ENCODE results near the gene SNX5. TPM values are rescaled to one million over a fixed set of nuclear protein-coding genes. Genes with fewer than 3 reads are reported as not detected.

SNX5 gene
- total RNA-seq, 2 experiments from 2014 or later = 58.3 to 60.3 TPM

- H3K36me3 ChIP-seq (ENCODE audit: insufficient read depth, low read length) = no peaks in the 10 kb centered on the region
- H3K9me3 ChIP-seq (ENCODE audit: control insufficient read depth in 1 of 2, insufficient read depth in 1 of 2, low read length in 2 of 2) = no peaks in the 10 kb centered on the region
- CTCF ChIA-PET = interaction anchor here (1.0 kb wide), 1 partner anchor 361 kb away, joined by 4 read pairs; no protein-coding TSS in a partner anchor
- no peak for TF ChIP-seq CTCF (IDR thresholded peaks at IDR 0.05)
- peaks cover 10% of the 10 kb centered on the region for H3K4me1 ChIP-seq (ENCODE audit: insufficient read depth, low read length)
- H3K27ac Mint-ChIP-seq = no peak overlapping the region
- peaks cover 27% of the 10 kb centered on the region for H3K27me3 Mint-ChIP-seq
- ATAC-seq (ENCODE audit: poor library complexity) (no peak), DNase-seq (no peak)
- intact Hi-C loops (cut with DNase I, micrococcal nuclease) = loop anchor here (1.0 to 10.0 kb wide), 8 partner anchors 99 to 1093 kb away; partner anchors contain the start of gene RRBP1 (in 1 of the 2)
- no peak overlapping the region for H3K27ac ChIP-seq (ENCODE audit: low read depth in 1 of 2, low read length in 2 of 2)
- no peaks in the 10 kb centered on the region for H3K36me3 Mint-ChIP-seq (ENCODE audit: low read depth)
- no peak overlapping the region for H3K4me3 ChIP-seq (ENCODE audit: low read length)
- peaks cover 11% of the 10 kb centered on the region for H3K4me1 Mint-ChIP-seq (ENCODE audit: low read depth)
- no peaks in the 10 kb centered on the region for H3K9me3 Mint-ChIP-seq
- H3K4me3 Mint-ChIP-seq = no peak overlapping the region
- POLR2A ChIA-PET = interaction anchor here (1.1 kb wide), 1 partner anchor 215 kb away, joined by 6 read pairs; the partner anchor contains the start of gene RRBP1
- peaks cover 0 to 10% of the 10 kb centered on the region in 2 experiments for H3K27me3 ChIP-seq (ENCODE audit: control insufficient read depth in 1 of 2, insufficient read depth in 2 of 2, low read length in 2 of 2)
Observed at GRCh38 chr20:17897566-17898307, 70.9 kb downstream of the SNX5 start.

- H3K27ac Mint-ChIP-seq = no peak overlapping the region
- no peak for TF ChIP-seq CTCF (IDR thresholded peaks at IDR 0.05)
- peaks cover 11% of the 10 kb centered on the region for H3K4me1 Mint-ChIP-seq (ENCODE audit: low read depth)
- peaks cover 10% of the 10 kb centered on the region for H3K4me1 ChIP-seq (ENCODE audit: insufficient read depth, low read length)
- H3K36me3 Mint-ChIP-seq (ENCODE audit: low read depth) = no peaks in the 10 kb centered on the region
- ATAC-seq (ENCODE audit: poor library complexity) (no peak), DNase-seq (no peak)
- POLR2A ChIA-PET = no interaction called here
- peaks cover 0 to 10% of the 10 kb centered on the region in 2 experiments for H3K27me3 ChIP-seq (ENCODE audit: control insufficient read depth in 1 of 2, insufficient read depth in 2 of 2, low read length in 2 of 2)
- no peaks in the 10 kb centered on the region for H3K9me3 Mint-ChIP-seq
- H3K27ac ChIP-seq (ENCODE audit: low read depth in 1 of 2, low read length in 2 of 2) = no peak overlapping the region
- CTCF ChIA-PET = no interaction called here
- peaks cover 32% of the 10 kb centered on the region for H3K27me3 Mint-ChIP-seq
- H3K36me3 ChIP-seq (ENCODE audit: insufficient read depth, low read length) = no peaks in the 10 kb centered on the region
- no peak overlapping the region for H3K4me3 Mint-ChIP-seq
- no peak overlapping the region for H3K4me3 ChIP-seq (ENCODE audit: low read length)
- no peaks in the 10 kb centered on the region for H3K9me3 ChIP-seq (ENCODE audit: control insufficient read depth in 1 of 2, insufficient read depth in 1 of 2, low read length in 2 of 2)
- intact Hi-C loops (cut with DNase I, micrococcal nuclease) = loop anchor here (10.0 kb wide), 2 partner anchors 242 to 1092 kb away; no protein-coding TSS in a partner anchor
Observed at GRCh38 chr20:17896771-17897369, 71.7 kb downstream of the SNX5 start.

GRCh38 chr20:17896193-17896723 lies 72.3 kb downstream of the SNX5 start:
- H3K4me3 Mint-ChIP-seq = no peak overlapping the region
- no peak overlapping the region for H3K27ac Mint-ChIP-seq
- no peak for ATAC-seq (ENCODE audit: poor library complexity)
- Histone ChIP-seq H3K4me3 (ENCODE audit: low read length) (no peak overlapping the region), H3K36me3 (ENCODE audit: insufficient read depth, low read length) (no peaks in the 10 kb centered on the region), H3K27me3 (ENCODE audit: control insufficient read depth in 1 of 2, insufficient read depth in 2 of 2, low read length in 2 of 2) (peaks cover 0 to 10% of the 10 kb centered on the region in 2 experiments), H3K4me1 (ENCODE audit: insufficient read depth, low read length) (peaks cover 10% of the 10 kb centered on the region), H3K27ac (ENCODE audit: low read depth in 1 of 2, low read length in 2 of 2) (no peak overlapping the region), H3K9me3 (ENCODE audit: control insufficient read depth in 1 of 2, insufficient read depth in 1 of 2, low read length in 2 of 2) (no peaks in the 10 kb centered on the region)
- POLR2A ChIA-PET = interaction anchor here (0.6 kb wide), 1 partner anchor 268 kb away, joined by 3 read pairs; no protein-coding TSS in a partner anchor
- no peak for TF ChIP-seq CTCF (IDR thresholded peaks at IDR 0.05)
- no peaks in the 10 kb centered on the region for H3K36me3 Mint-ChIP-seq (ENCODE audit: low read depth)
- intact Hi-C loops (cut with DNase I, micrococcal nuclease) = loop anchor here (10.0 kb wide), 2 partner anchors 241 to 1091 kb away; no protein-coding TSS in a partner anchor
- peaks cover 32% of the 10 kb centered on the region for H3K27me3 Mint-ChIP-seq
- H3K4me1 Mint-ChIP-seq (ENCODE audit: low read depth) = peaks cover 11% of the 10 kb centered on the region
- H3K9me3 Mint-ChIP-seq = no peaks in the 10 kb centered on the region
- CTCF ChIA-PET = no interaction called here
- no peak for DNase-seq
